Activated T-cell treated with anti-CD3 and anti-CD28 coated beads for 1 hour (primary cell): ENCODE results near the gene PTPRF.

Experiments
- DNase-seq: peaks from one replicate; pipeline ENCODE4 v3.0.0-alpha.2; 2020; ENCODE audit warnings: low read depth

Gene PTPRF

GRCh38 chr1:43608827-43609226, 78.1 kb downstream of the PTPRF start:
- no peak for DNase-seq

- DNase-seq, result no peak
These were observed 79.7 kb downstream of the PTPRF start for GRCh38 chr1:43610339-43610738.

GRCh38 chr1:43611950-43612349, 81.3 kb downstream of the PTPRF start:
- no peak for DNase-seq

- DNase-seq, result no peak
These were observed 81.7 kb downstream of the PTPRF start for GRCh38 chr1:43612406-43612805.

- no peak for DNase-seq
These were observed 82.6 kb downstream of the PTPRF start for GRCh38 chr1:43613075-43613942.

GRCh38 chr1:43614211-43614610, 83.5 kb downstream of the PTPRF start:
- no peak for DNase-seq

- no peak for DNase-seq
These were observed 84.2 kb downstream of the PTPRF start for GRCh38 chr1:43614891-43615290.

- DNase-seq, result no peak
These were observed 85.7 kb downstream of the PTPRF start for GRCh38 chr1:43616383-43616782.

- DNase-seq, result no peak
These were observed 86.3 kb downstream of the PTPRF start for GRCh38 chr1:43617011-43617410.

GRCh38 chr1:43617668-43618067, 87.0 kb downstream of the PTPRF start:
- DNase-seq, result no peak

- no peak for DNase-seq
These were observed 88.0 kb downstream of the PTPRF start for GRCh38 chr1:43618521-43619313.

GRCh38 chr1:43619314-43619790, 88.7 kb downstream of the PTPRF start:
- no peak for DNase-seq

- DNase-seq, result no peak
These were observed 89.6 kb downstream of the PTPRF start for GRCh38 chr1:43619996-43620920.

- DNase-seq, result no peak
These were observed 90.3 kb downstream of the PTPRF start for GRCh38 chr1:43620956-43621355.

GRCh38 chr1:43621386-43621785, 90.7 kb downstream of the PTPRF start:
- no peak for DNase-seq

GRCh38 chr1:43621861-43622260, 91.2 kb downstream of the PTPRF start:
- DNase-seq, result no peak

- DNase-seq, result no peak
These were observed 91.8 kb downstream of the PTPRF start for GRCh38 chr1:43622471-43622870.

- no peak for DNase-seq
These were observed 92.5 kb downstream of the PTPRF start for GRCh38 chr1:43622901-43623780.

- DNase-seq, result no peak
These were observed 94.5 kb downstream of the PTPRF start for GRCh38 chr1:43625063-43625780.

GRCh38 chr1:43632135-43632670, 101.5 kb downstream of the PTPRF start:
- DNase-seq, result no peak
